RPMI7951 (cell line): ENCODE data around the gene ADNP2. TPM values are rescaled to one million over a fixed set of nuclear protein-coding genes. Genes with fewer than 3 reads are reported as not detected.

Experiments used
- DNase-seq: peaks from one replicate; pipeline ENCODE4 v3.0.0-alpha.2; 2012; ENCODE audit warnings: low read depth
- total RNA-seq: library from RNA; depleted of rRNA; stranded (reverse); fragments of >200 nt; shearing (Covaris generic); gene quantifications from 2 replicates; pipeline ENCODE4 v1.2.3, GENCODE V29; 2014; rRNA removed

Gene ADNP2
- total RNA-seq, 1 experiment from 2014 or later: 12.9 TPM

- DNase-seq: no peak
Measured at GRCh38 chr18:80188643-80189530, 79.8 kb downstream of the ADNP2 start.

- DNase-seq: no peak
Measured at GRCh38 chr18:80189531-80189865, 80.4 kb downstream of the ADNP2 start.

Other genes with a start within 250 kb of the ADNP2 start
- 15.4 and 19.6 TPM in 2 replicates for gene SLC66A2, start 157.6 kb upstream of the ADNP2 start, total RNA-seq
- gene HSBP1L1, start 144.6 kb upstream of the ADNP2 start, total RNA-seq: 1.6 and 5.0 TPM in 2 replicates
- gene TXNL4A, start 120.7 kb upstream of the ADNP2 start, total RNA-seq: 79.0 and 81.0 TPM in 2 replicates
- gene RBFA, start 74.8 kb upstream of the ADNP2 start, total RNA-seq: 15.6 and 22.3 TPM in 2 replicates
- gene PARD6G, start 138.3 kb downstream of the ADNP2 start, total RNA-seq: 0.24 and 0.68 TPM in 2 replicates